HFF-Myc (cell line): ENCODE data around the gene SLC13A4.
"Not testable (repeated sequence)": the region's sequence is repeated elsewhere in the genome, so short reads cannot be mapped to it uniquely, and the experiment has no call there.

ENCODE experiments used
- DNase-seq: peaks from one replicate; pipeline ENCODE4 v3.0.0-alpha.2; 2011; ENCODE audit warnings: low read depth; ENCODE audit errors: extremely low read depth
- H3K4me3 ChIP-seq: replicated peaks from 2 replicates; pipeline ENCODE4 v1.5.1; 2011; ENCODE audit warnings: low read depth, mild to moderate bottlenecking, control low read depth, low read length
- CTCF ChIP-seq: IDR thresholded peaks from 2 replicates; pipeline ENCODE4 v1.5.1; 2012; ENCODE audit warnings: mild to moderate bottlenecking, low read depth, low read length, control low read depth; ENCODE audit errors: missing control alignments

SLC13A4 gene

GRCh38 chr7:135678612-135679575, 49.1 kb downstream of the SLC13A4 start:
- H3K4me3 ChIP-seq, result no peak overlapping the region
- TF ChIP-seq CTCF, result no peak
- DNase-seq, result no peak

GRCh38 chr7:135673360-135673706, 54.7 kb downstream of the SLC13A4 start:
- TF ChIP-seq CTCF, result no peak
- no peak for DNase-seq

GRCh38 chr7:135672560-135673359, 55.2 kb downstream of the SLC13A4 start:
- peak; percentile 77 for DNase-seq
- TF ChIP-seq CTCF, result peak; percentile 76
- H3K4me3 ChIP-seq, result no peak overlapping the region

More at GRCh38 chr7:135673360-135673706, 54.7 kb downstream of the SLC13A4 start:
- H3K4me3 ChIP-seq, result no peak overlapping the region

GRCh38 chr7:135670179-135670578, 57.8 kb downstream of the SLC13A4 start:
- no peak for TF ChIP-seq CTCF
- no peak for DNase-seq
- H3K4me3 ChIP-seq, result no peak overlapping the region

GRCh38 chr7:135669774-135670173, 58.2 kb downstream of the SLC13A4 start:
- TF ChIP-seq CTCF, result no peak
- no peak for DNase-seq
- no peak overlapping the region for H3K4me3 ChIP-seq

- not testable (repeated sequence) for DNase-seq
These were observed 59.1 kb downstream of the SLC13A4 start for GRCh38 chr7:135668852-135669395.

GRCh38 chr7:135667626-135668025, 60.4 kb downstream of the SLC13A4 start:
- DNase-seq, H3K4me3 ChIP-seq: not testable (repeated sequence)

More at GRCh38 chr7:135668852-135669395, 59.1 kb downstream of the SLC13A4 start:
- not testable (repeated sequence) for H3K4me3 ChIP-seq
